ENCODE results near the gene KAT2B. TPM values are rescaled to one million over a fixed set of nuclear protein-coding genes. Genes with fewer than 3 reads are reported as not detected.
A peak's percentile ranks its signal among the peaks of the same experiment; 100 is the strongest.

Gene KAT2B
- total and polyA plus RNA-seq, 8 donors, result 8.2 to 21.6 (median 14.9) TPM

GRCh38 chr3:20062996-20063395, 22.8 kb downstream of the KAT2B start:
- Histone ChIP-seq H3K27ac (no peak overlapping the region), H3K27me3 (no peaks in the 10 kb centered on the region), H3K4me1 (peaks cover 0 to 6% (median 5%) of the 10 kb centered on the region in 3 donors), H3K4me3 (no peak overlapping the region), H3K9me3 (no peaks in the 10 kb centered on the region), H3K36me3 (no peaks in the 10 kb centered on the region)
- DNase-seq (no peak), FAIRE-seq (no peak), ATAC-seq (no peak)
- TF ChIP-seq, protein P1, sequence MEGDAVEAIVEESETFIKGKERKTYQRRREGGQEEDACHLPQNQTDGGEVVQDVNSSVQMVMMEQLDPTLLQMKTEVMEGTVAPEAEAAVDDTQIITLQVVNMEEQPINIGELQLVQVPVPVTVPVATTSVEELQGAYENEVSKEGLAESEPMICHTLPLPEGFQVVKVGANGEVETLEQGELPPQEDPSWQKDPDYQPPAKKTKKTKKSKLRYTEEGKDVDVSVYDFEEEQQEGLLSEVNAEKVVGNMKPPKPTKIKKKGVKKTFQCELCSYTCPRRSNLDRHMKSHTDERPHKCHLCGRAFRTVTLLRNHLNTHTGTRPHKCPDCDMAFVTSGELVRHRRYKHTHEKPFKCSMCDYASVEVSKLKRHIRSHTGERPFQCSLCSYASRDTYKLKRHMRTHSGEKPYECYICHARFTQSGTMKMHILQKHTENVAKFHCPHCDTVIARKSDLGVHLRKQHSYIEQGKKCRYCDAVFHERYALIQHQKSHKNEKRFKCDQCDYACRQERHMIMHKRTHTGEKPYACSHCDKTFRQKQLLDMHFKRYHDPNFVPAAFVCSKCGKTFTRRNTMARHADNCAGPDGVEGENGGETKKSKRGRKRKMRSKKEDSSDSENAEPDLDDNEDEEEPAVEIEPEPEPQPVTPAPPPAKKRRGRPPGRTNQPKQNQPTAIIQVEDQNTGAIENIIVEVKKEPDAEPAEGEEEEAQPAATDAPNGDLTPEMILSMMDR (IDR thresholded peaks at IDR 0.05), result no peak
- intact Hi-C loops (cut with DNase I), result no loop called here
- 68 to 74% methylated on average over 4 of the region's 4 CpGs for WGBS, 2 donors

- H3K9me3 ChIP-seq, result no peaks in the 10 kb centered on the region
- H3K27me3 ChIP-seq, result no peaks in the 10 kb centered on the region
- intact Hi-C loops (cut with DNase I), result no loop called here
- no peak overlapping the region for H3K4me3 ChIP-seq
- WGBS, 2 donors, result 73 to 74% methylated on average over 3 of the region's 3 CpGs
- no peak for FAIRE-seq
- H3K36me3 ChIP-seq, result no peaks in the 10 kb centered on the region
- no peak for DNase-seq
- TF ChIP-seq, protein P1 (IDR thresholded peaks at IDR 0.05), result no peak
- H3K4me1 ChIP-seq, result peaks cover 0 to 5% (median 5%) of the 10 kb centered on the region in 3 donors
- ATAC-seq, result no peak
- H3K27ac ChIP-seq, result no peak overlapping the region
Measured at GRCh38 chr3:20064387-20064786, 24.1 kb downstream of the KAT2B start.

GRCh38 chr3:20064796-20065564, 24.7 kb downstream of the KAT2B start:
- H3K27ac ChIP-seq, result no peak overlapping the region
- no peak overlapping the region for H3K4me3 ChIP-seq
- FAIRE-seq (no peak), DNase-seq (no peak), ATAC-seq (peak in 1 of 4 donors; percentile 11)
- peaks cover 0 to 5% (median 5%) of the 10 kb centered on the region in 3 donors for H3K4me1 ChIP-seq
- no peaks in the 10 kb centered on the region for H3K36me3 ChIP-seq
- no peaks in the 10 kb centered on the region for H3K9me3 ChIP-seq
- intact Hi-C loops (cut with DNase I), result no loop called here
- TF ChIP-seq, protein P1 (IDR thresholded peaks at IDR 0.05), result no peak
- no peaks in the 10 kb centered on the region for H3K27me3 ChIP-seq
- 67% methylated on average over 5 of the region's 5 CpGs for WGBS, 2 donors

DNA sequence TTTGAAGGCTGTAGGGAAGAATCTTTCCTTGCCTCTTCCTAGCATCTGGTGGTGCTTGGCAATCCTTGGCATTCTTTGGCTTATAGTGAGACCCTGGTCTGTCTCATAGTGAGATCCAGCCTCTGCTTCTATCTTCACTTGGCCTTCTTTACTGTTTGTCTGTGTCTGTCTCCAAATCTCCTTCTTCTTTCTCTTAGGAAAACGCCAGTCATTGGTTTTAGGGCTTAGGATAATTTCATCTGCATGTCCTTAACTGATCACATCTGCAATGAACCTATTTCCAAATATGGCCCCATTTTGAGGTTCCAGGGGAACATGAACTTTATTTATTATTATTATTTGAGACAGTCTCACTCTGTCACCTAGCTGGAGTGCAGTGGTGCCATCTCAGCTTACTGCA, 25.8 kb downstream of the KAT2B start:
- WGBS, 2 donors, result 90 to 100% methylated on average over 1 of the region's 1 CpG
- H3K27ac ChIP-seq, result no peak overlapping the region

More for the DNA sequence above, 25.8 kb downstream of the KAT2B start:
- Histone ChIP-seq H3K9me3 (no peaks in the 10 kb centered on the region), H3K4me3 (no peak overlapping the region), H3K4me1 (peaks cover 0 to 4% (median 3%) of the 10 kb centered on the region in 3 donors), H3K36me3 (no peaks in the 10 kb centered on the region), H3K27me3 (no peaks in the 10 kb centered on the region)
- ATAC-seq (no peak), DNase-seq (no peak), FAIRE-seq (no peak)
- TF ChIP-seq, protein P1 (IDR thresholded peaks at IDR 0.05), result no peak
- intact Hi-C loops (cut with DNase I), result no loop called here
